BJ (cell line): ENCODE measurements around the gene GRIK2. TPM values are rescaled to one million over a fixed set of nuclear protein-coding genes. Genes with fewer than 3 reads are reported as not detected.
A peak's percentile ranks its signal among the peaks of the same experiment; 100 is the strongest.

Experiments
- CTCF ChIA-PET: fragments of 350-600 bp; formaldehyde crosslinking; extraction: SDS; loops from one replicate; lab custom pipeline; 2021; ENCODE audit warnings: antibody characterized with exemption, inconsistent platforms; lab: Yijun Ruan, JAX
- POLR2A ChIA-PET: fragments of 300-600 bp; sonication (Branson Sonifier 250); formaldehyde crosslinking; extraction: SDS; loops from one replicate; lab custom pipeline; 2021; ENCODE audit warnings: antibody characterized with exemption; lab: Charles Lee
- DNase-seq: peaks from one replicate; pipeline ENCODE4 v3.0.0-alpha.2; 2011; ENCODE audit warnings: low read depth
- H3K27me3 ChIP-seq: 2 replicates; pipeline ENCODE4 v1.6.0; 2011; ENCODE audit warnings: low read length; ENCODE audit not compliant: control insufficient read depth, insufficient read depth
- H3K36me3 ChIP-seq: 2 replicates; pipeline ENCODE4 v1.5.1; 2011; ENCODE audit warnings: low read length; ENCODE audit not compliant: control insufficient read depth, insufficient read depth
- H3K4me3 ChIP-seq: 2 replicates; pipeline ENCODE4 v1.5.1; 2011; ENCODE audit warnings: low read depth, mild to moderate bottlenecking, control low read depth, low read length
- CTCF ChIP-seq: IDR thresholded peaks from 2 replicates; pipeline ENCODE4 v1.5.1; 2011; ENCODE audit warnings: low read depth, mild to moderate bottlenecking, control low read depth, inconsistent platforms, low read length, moderate library complexity; ENCODE audit not compliant: insufficient read depth
- polyA plus RNA-seq: library from polyadenylated mRNA; depleted of rRNA; stranded (reverse); fragments of >200 nt; gene quantifications from 2 replicates; pipeline ENCODE4 v1.2.3, GENCODE V29; 2011

Gene GRIK2
- polyA plus RNA-seq, 1 experiment = 23.0 TPM

- Histone ChIP-seq H3K36me3 (no peaks in the 10 kb centered on the region), H3K27me3 (no peaks in the 10 kb centered on the region), H3K4me3 (no peak overlapping the region)
- ChIA-PET POLR2A (no interaction called here), CTCF (no interaction called here)
- TF ChIP-seq CTCF = no peak
- no peak for DNase-seq
Observed at GRCh38 chr6:101800598-101800997, 407.1 kb downstream of the GRIK2 start.

GRCh38 chr6:101803136-101803535 lies 409.6 kb downstream of the GRIK2 start:
- no peak for DNase-seq
- ChIA-PET POLR2A (no interaction called here), CTCF (no interaction called here)
- H3K36me3 ChIP-seq = no peaks in the 10 kb centered on the region
- no peak for TF ChIP-seq CTCF
- no peaks in the 10 kb centered on the region for H3K27me3 ChIP-seq
- H3K4me3 ChIP-seq = no peak overlapping the region

- H3K4me3 ChIP-seq = no peak overlapping the region
- CTCF ChIA-PET = no interaction called here
- POLR2A ChIA-PET = no interaction called here
- no peak for TF ChIP-seq CTCF
- H3K27me3 ChIP-seq = no peaks in the 10 kb centered on the region
- peak; percentile 47 for DNase-seq
- H3K36me3 ChIP-seq = no peaks in the 10 kb centered on the region
Observed at GRCh38 chr6:101806241-101806640, 412.7 kb downstream of the GRIK2 start.

GRCh38 chr6:101811108-101811507 lies 417.6 kb downstream of the GRIK2 start:
- H3K4me3 ChIP-seq = no peak overlapping the region
- DNase-seq = no peak
- no peaks in the 10 kb centered on the region for H3K36me3 ChIP-seq
- no peak for TF ChIP-seq CTCF
- ChIA-PET POLR2A (no interaction called here), CTCF (interaction anchor here (0.7 kb wide), 1 partner anchor 380 kb away, joined by 3 read pairs; no protein-coding TSS in a partner anchor)
- H3K27me3 ChIP-seq = no peaks in the 10 kb centered on the region

- H3K4me3 ChIP-seq = no peak overlapping the region
- CTCF ChIA-PET = no interaction called here
- DNase-seq = no peak
- H3K27me3 ChIP-seq = no peaks in the 10 kb centered on the region
- POLR2A ChIA-PET = no interaction called here
- no peaks in the 10 kb centered on the region for H3K36me3 ChIP-seq
- no peak for TF ChIP-seq CTCF
Observed at GRCh38 chr6:101816716-101817115, 423.2 kb downstream of the GRIK2 start.
